Activated T-helper 1 cell treated with anti-CD3 and anti-CD28 coated beads, Interleukin-2, amount 50 U/mL, for 16 hours (primary cell): ENCODE data around the gene SUMF2.
A peak's percentile ranks its signal among the peaks of the same experiment; 100 is the strongest.
"Not testable (repeated sequence)": the region's sequence is repeated elsewhere in the genome, so short reads cannot be mapped to it uniquely, and the experiment has no call there.

Experiments
- DNase-seq, 2 donors: peaks; one replicate each; pipeline ENCODE4 v3.0.0-alpha.2; 2020; ENCODE audit warnings: low read depth in 1 of 2, low spot score in 1 of 2

The SUMF2 gene

GRCh38 chr7:56062382-56062781 lies 1.7 kb upstream of the SUMF2 start:
- DNase-seq = no peak

GRCh38 chr7:56063500-56063881 lies 595 bp upstream of the SUMF2 start:
- no peak for DNase-seq

DNA sequence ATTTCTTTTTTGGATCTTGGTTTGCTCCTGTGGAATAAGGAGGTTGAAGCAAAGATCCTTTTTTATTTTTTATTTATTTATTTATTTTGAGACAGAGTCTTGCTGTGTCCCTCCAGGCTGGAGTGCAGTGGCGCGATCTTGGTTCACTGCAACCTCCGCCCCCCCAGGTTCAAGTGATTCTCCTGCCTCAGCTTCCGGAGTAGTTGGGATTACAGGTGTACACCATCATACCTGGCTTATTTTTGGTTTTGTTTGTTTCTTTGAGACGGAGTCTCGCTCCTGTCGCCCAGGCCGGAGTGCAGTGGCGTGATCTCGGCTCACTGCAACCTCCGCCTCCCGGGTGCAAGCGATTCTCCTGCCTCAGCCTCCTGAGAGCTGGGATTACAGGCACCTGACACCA lies 2.3 kb downstream of the SUMF2 start:
- DNase-seq = not testable (repeated sequence)

GRCh38 chr7:56074371-56074791 lies 10.3 kb downstream of the SUMF2 start:
- peak; percentile 32 to 47 for DNase-seq

DNA sequence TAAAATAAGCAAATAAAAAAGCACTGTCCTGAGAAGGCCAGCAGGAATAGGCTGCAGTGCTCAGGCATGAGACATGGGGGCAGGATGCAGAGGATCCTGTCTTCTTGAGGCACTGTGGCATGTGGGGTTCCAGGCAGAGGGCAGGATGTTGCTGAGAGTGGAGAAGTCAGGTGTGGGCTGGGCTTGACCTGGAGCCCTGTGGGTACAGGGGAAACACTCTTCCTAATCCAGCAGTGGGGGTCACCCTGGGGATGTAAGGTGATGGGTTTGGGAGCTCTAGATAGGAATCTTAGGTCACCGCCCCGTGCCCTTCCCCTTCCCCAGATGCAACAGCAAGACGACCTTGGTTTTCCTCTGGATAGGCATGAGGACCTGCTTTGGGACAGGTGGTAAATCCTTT lies 13.6 kb downstream of the SUMF2 start:
- no peak for DNase-seq

DNA sequence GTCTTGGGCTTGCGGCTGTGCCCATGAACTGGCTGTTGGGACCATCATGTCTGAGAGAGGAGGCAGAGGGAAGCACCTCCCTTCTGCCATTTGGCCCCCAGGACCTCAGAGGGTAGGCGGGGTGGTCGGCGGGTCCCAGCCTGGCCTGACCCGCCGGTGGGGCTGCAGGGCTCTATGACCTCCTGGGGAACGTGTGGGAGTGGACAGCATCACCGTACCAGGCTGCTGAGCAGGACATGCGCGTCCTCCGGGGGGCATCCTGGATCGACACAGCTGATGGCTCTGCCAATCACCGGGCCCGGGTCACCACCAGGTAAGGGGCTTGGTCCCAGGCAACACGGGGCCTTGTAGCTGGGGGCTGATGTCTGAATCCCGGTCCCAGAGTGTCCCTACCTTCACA lies 14.1 kb downstream of the SUMF2 start:
- DNase-seq = no peak

- DNase-seq = no peak
Measured at GRCh38 chr7:56079450-56080185, 15.5 kb downstream of the SUMF2 start.

DNA sequence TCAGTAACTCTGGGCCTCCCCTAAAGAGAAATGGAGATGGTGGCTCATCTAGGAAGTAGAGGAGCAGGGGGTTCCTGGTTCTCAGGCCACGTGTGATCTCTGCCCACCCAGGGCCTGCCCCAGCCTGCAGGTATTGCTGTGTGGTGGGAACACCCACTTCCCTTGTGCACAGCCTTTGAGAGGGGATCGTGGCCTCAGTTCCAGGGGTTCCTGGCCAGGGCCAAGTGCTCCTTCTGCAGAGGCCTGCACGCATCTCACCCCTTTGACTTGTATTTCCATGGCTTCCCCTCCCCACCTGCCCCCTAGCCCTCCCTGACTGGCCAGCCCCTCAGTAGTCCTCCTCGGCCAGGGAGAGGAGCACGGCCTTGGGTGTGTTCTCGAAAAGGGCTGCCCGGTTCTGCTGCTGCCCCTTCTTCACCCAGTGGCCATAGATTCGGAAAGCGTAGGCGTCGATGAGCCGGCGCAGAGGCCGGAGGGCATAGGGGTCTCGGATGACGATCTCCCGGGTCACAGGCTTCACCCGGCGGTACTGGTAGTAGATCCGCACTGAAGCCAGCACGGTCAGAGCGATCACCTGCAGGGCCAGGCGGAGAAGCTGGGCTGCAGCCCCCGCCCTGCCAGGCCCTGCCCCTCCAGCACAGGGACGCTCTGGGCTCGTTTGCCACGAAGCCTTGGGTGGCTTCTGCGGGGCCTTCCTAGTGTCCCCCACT lies 16.8 kb downstream of the SUMF2 start:
- DNase-seq = not testable (repeated sequence)

GRCh38 chr7:56081626-56082340 lies 17.7 kb downstream of the SUMF2 start:
- DNase-seq = no peak

DNA sequence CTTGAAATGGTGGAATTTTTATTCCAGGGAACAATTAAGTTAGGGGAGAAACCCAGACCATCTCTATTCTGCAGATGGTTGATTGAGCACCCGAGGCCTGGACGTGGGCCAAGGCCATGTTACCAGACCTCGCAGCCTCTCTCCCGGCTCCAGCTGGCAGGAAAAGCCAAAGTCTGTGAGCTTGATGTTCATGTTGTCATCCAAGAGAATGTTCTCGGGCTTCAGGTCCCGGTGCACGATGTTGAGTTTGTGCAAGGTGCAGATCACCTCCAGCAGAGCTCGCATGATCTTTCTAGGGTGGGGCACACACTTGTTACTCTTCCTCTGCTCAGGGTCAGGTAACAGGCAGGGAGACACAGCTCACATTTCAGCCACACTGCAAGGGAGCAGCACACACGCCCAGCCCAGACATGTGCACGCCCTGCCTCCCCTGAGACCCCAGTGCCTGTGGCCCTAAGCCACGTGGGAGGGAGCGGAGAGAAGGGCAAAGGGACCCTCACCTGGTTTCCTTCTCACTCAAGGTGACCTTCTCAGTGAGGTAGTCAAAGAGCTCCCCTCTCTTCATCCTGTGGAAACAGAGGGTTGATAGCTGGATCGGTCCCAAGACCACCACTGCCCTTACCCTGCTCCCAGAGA lies 19.2 kb downstream of the SUMF2 start:
- DNase-seq = no peak

GRCh38 chr7:56086761-56087160 lies 22.7 kb downstream of the SUMF2 start:
- no peak for DNase-seq

GRCh38 chr7:56087445-56087844 lies 23.4 kb downstream of the SUMF2 start:
- no peak for DNase-seq

- DNase-seq = no peak
Measured at GRCh38 chr7:56091591-56091990, 27.5 kb downstream of the SUMF2 start.

- not testable (repeated sequence) for DNase-seq
Measured at GRCh38 chr7:56092388-56092787, 28.3 kb downstream of the SUMF2 start.

- no peak for DNase-seq
Measured at GRCh38 chr7:56092789-56093531, 28.9 kb downstream of the SUMF2 start, which contains the start of gene PHKG1. TSS of gene PHKG1 (minus strand) at chr7:56092952. CDS start at chr7:56088941, 4,011 bp downstream.

DNA sequence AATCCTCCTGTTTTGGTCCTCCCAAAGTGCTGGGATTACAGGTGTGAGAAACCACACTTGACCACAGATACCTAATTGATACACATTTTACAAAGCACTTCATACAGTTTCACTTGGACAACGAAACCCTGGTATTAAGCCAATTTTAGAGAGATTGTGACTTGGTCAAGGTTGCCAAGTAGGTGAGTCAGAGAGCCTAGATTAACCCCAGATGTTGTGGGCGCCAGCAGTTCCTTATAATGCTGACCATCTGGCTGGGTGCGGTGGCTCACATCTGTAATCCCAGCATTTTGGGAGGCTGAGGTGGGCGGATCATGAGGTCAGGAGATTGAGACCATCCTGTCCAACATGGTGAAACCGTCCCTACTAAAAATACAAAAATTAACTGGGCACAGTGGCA lies 33.6 kb downstream of the SUMF2 start:
- DNase-seq = no peak

DNA sequence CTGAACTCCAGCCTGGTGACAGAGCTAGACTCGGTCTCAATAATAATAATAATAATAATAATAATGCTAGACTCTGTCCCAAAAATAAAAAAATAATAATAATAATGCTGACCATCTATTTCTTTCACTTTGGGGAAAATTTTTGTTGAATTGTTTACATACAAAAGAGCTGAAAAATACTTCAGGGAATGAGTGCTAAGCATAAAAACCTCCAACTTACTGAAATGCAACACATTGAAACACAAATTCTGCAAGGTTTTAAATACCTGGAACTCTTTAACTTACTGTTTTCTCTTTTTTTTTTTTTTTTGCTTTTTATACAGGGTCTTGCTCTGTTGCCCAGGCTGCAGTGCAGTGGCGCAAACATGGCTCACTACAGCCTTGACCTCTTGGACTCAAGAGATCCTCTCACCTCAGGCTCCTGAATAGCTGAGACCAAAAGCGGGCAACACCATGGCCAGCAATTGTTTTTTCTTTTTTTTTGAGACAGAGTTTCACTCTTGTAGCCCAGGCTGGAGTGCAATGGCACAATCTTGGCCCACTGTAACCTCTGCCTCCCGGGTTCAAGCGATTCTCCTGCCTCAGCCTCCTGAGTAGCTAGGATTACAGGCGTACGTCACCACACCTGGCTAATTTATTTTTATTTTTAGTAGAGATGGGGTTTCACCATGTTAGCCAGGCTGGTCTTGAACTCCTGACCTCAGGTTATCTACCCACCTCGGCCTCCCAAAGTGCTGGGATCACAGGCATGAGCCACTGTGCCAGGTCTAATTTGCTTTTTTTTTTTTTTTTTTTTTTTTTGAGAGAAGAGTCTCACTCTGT lies 34.3 kb downstream of the SUMF2 start:
- not testable (repeated sequence) for DNase-seq

DNA sequence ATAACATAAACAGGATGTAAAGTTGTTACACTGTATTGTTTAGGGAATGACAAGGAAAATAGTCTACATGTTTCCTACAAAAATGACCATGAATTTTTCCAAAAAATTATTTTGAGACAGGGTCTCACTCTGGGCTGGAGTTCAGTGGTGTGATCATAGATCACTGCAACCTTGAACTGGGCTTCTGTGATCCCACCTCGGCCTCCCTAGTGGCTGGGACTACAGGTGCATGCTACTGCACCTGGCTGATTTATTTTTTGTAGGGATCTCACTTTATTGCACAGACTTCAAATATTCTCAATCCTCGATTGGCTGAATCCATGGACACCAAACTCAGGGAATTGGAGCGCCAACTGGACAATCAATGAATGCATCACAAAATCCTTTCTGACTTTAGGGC lies 35.6 kb downstream of the SUMF2 start:
- no peak for DNase-seq

GRCh38 chr7:56104138-56104537 lies 40.1 kb downstream of the SUMF2 start:
- DNase-seq = not testable (repeated sequence)

- no peak for DNase-seq
Measured at GRCh38 chr7:56105508-56105907, 41.4 kb downstream of the SUMF2 start.
